Ectodermal cell (in vitro differentiated cells): ENCODE measurements around the gene STX18.

ENCODE experiments used
- H3K27ac ChIP-seq: 2 replicates; pipeline ENCODE4 v1.7.0; 2013; ENCODE audit warnings: mild to moderate bottlenecking, low read depth, low read length; ENCODE audit not compliant: insufficient read depth, poor library complexity, severe bottlenecking
- H3K27me3 ChIP-seq: 2 replicates; pipeline ENCODE4 v1.7.0; 2013; ENCODE audit warnings: mild to moderate bottlenecking, low read length; ENCODE audit not compliant: insufficient read depth, control insufficient read depth, poor library complexity, severe bottlenecking
- H3K36me3 ChIP-seq: one replicate; pipeline ENCODE4 v1.7.0; 2013; ENCODE audit warnings: low read length; ENCODE audit not compliant: control insufficient read depth, insufficient read depth
- H3K4me1 ChIP-seq: one replicate; pipeline ENCODE4 v1.7.0; 2013; ENCODE audit warnings: low read length; ENCODE audit not compliant: control insufficient read depth, insufficient read depth
- H3K4me3 ChIP-seq: 2 replicates; pipeline ENCODE4 v1.7.0; 2013; ENCODE audit warnings: low read depth, low read length, control low read depth; ENCODE audit not compliant: insufficient read depth
- H3K9me3 ChIP-seq: 2 replicates; pipeline ENCODE4 v1.7.0; 2013; ENCODE audit warnings: mild to moderate bottlenecking, low read length, moderate library complexity; ENCODE audit not compliant: control insufficient read depth
- WGBS, 2 experiments: methylation state at CpG; one replicate each; pipeline ENCODE4 v1.1.7; 2013; ENCODE audit warnings: missing lambda C conversion rate in 2 of 2; 5-methylcytosine and 5-hydroxymethylcytosine counted together

Gene STX18

DNA sequence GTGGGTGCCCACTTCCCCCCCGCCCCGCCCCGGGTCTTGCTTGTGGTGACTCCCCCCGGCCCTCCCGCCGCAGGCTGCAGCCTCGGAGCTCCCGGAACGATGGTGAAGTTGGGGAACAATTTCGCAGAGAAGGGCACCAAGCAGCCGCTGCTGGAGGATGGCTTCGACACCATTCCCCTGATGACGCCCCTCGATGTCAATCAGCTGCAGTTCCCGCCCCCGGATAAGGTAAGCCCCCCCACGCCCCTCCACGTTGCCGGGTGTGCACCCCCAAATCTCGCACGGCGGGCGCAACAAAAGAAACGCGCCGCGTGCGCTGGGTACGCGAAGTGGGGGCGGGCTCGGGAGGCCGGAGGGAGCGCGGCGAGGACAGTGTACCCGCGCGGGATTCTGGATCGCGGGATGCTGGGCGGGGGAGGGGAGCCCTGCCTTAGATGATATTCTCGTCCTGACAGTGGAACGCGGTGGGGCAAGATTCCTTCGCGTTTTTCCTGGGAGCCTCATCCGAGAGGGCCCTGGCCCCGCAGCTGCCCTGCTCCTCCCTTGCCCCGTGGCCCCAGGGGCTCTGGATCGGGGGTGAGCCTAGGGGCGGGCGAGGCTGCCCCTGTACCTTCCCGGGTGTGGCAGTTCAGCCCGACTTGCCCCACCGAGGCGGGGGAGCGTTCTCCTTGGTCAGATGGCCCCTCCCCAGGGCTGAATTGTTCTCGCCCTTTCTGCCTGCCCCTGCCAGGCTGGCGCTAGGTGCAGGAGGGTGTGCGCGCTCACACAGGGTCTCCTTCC lies 154.1 kb downstream of the STX18 start:
- Histone ChIP-seq H3K27me3 (peaks cover 76% of the 10 kb centered on the region), H3K27ac (no peak overlapping the region), H3K9me3 (no peaks in the 10 kb centered on the region), H3K36me3 (no peaks in the 10 kb centered on the region), H3K4me3 (peak overlapping the region; percentile 61), H3K4me1 (peaks cover 9% of the 10 kb centered on the region)
- WGBS, 2 experiments, result 3% methylated on average over 62 of the region's 62 CpGs

DNA sequence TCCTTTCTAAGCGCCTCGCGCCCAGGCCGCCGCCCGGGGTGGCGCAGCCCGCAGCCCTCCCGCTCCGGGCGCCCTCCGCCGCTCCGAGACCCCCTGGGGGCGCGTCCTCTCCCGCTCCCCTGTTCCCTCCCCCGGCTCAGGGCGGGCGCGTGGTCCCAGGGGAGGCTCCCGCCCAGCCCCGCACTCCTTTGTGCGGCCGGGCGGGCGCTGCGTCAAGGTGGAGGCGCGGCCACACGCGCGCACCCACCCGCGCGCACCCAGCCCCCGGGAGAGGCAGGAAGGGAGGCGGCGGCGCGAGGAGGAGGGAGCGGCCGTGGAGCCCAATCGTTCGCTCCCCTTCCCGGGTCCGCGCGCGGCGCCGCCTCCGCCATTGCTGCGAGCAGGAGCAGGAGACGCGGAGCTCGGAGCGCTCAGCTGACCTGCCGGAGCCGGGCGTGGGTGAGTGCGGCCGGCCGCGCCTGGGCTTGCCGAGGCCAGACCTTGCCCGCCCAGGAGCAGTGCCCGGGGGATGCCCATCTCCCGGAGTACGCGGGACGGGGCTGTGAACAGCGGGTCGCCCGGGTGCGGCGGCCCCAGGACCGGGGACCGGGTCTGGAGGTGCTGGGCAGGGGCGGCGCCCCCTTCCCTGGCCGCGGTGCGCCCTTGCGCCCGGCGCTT lies 155.0 kb downstream of the STX18 start, which contains the start of gene NSG1:
Gene NSG1 (plus strand): TSS at position 367 of the 657 bp plus-strand sequence. CDS start 528 bp downstream, outside the sequence.
- H3K36me3 ChIP-seq, result no peaks in the 10 kb centered on the region
- peaks cover 83% of the 10 kb centered on the region for H3K27me3 ChIP-seq
- peaks cover 9% of the 10 kb centered on the region for H3K4me1 ChIP-seq
- no peak within 1 kb of the TSS for H3K27ac ChIP-seq
- 0% methylated on average over 87 of the region's 87 CpGs for WGBS, 2 experiments
- H3K9me3 ChIP-seq, result no peaks in the 10 kb centered on the region
- peak within 1 kb of the TSS; percentile 61 for H3K4me3 ChIP-seq

DNA sequence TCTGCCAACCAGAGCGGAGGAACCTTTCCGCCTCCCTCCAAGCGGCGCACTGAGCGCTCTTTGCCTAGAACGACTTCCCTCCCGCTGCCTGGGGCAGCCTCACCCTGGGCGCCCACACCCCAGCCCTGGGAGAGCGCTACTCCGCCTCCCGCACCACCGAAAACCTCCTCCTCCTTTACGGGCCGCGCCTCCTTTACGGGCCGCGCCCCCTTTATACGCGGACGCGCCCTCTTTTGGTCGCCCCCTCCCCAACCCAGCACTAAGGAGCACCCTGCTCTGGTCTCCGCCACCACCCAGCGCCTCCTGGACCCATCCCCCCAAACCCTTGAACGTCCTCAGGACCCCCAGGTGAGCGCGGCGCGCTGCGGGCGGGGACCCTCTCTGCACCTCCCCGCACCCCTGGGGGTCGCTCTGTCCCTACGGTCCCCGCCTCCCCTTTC lies 155.5 kb downstream of the STX18 start:
- WGBS, 2 experiments, result 0 to 1% methylated on average over 36 of the region's 36 CpGs
- Histone ChIP-seq H3K27ac (no peak overlapping the region), H3K9me3 (no peaks in the 10 kb centered on the region), H3K4me1 (peaks cover 9% of the 10 kb centered on the region), H3K36me3 (no peaks in the 10 kb centered on the region), H3K4me3 (peak overlapping the region; percentile 61), H3K27me3 (peaks cover 83% of the 10 kb centered on the region)

DNA sequence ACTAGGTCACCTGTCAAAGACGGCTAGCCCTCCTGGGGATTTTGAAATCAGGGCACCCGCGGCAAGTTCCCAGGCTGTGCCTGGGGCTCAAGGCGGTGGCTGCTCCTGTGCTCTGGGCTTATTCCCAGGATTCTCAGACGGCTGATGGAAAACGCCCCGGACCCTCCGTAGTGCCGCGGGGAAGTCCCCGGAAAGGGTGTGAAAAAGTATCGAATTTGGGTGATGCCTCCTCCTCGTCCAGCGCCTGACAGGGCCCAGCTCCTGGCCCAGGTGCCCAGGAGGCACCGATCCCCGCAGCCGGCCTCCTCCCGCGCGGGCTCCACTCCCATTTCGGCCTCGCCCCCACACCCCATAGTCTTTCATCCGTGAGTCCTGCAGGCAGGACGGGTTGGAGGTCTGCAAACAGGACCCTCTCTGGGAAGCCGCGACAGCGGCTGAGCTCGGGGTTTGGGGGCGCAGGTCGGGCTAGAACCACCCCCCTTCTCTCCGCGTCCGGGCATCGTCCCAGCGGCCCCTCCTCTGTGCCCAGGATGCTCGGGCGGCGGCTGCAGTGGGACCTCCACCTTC lies 156.0 kb downstream of the STX18 start:
- no peaks in the 10 kb centered on the region for H3K36me3 ChIP-seq
- peaks cover 83% of the 10 kb centered on the region for H3K27me3 ChIP-seq
- no peak overlapping the region for H3K27ac ChIP-seq
- 7% methylated on average over 38 of the region's 38 CpGs for WGBS, 2 experiments
- H3K4me3 ChIP-seq, result peak overlapping the region; percentile 61
- H3K4me1 ChIP-seq, result peaks cover 9% of the 10 kb centered on the region
- H3K9me3 ChIP-seq, result no peaks in the 10 kb centered on the region

DNA sequence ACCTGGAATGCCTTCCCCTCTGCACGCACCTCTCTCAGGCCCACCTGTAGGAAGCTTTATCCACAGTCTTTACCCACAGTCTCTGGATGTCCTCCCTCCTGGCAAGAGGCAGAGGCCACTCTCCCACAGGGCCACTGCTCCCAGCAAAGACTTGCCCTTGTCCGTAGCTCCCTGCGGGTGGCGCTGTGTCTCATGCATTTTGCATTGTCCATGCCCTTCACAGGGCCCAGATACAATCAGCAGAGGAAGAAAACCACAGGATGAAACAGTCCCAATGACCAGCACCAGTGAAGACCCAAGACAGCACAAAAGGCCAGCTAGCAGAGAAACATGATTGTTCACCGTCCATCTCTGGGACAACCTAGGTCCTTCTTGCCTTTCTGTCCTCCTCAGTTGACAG lies 157.0 kb downstream of the STX18 start:
- peaks cover 9% of the 10 kb centered on the region for H3K4me1 ChIP-seq
- H3K27ac ChIP-seq, result no peak overlapping the region
- no peaks in the 10 kb centered on the region for H3K9me3 ChIP-seq
- WGBS, 2 experiments, result 36 to 40% methylated on average over 5 of the region's 5 CpGs
- H3K4me3 ChIP-seq, result no peak overlapping the region
- no peaks in the 10 kb centered on the region for H3K36me3 ChIP-seq
- H3K27me3 ChIP-seq, result peaks cover 76% of the 10 kb centered on the region

DNA sequence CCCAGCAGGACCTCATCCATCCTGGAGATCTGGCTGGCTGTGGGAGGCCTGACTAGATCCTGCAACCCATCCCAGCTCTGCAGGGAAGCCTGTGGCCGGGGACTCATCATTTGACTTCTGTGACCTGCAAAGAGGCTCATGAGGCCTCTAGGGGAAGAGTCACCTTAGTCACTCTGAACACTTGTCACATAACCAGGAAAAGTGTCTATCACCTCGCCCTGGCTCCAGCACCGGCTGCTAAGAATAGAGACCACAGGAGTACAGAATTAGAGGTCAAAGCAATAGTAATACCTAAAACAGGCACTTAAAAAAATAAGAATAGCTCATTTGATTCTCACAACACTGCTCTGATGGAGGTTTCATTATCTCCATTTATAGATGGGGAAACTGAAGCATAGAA lies 158.8 kb downstream of the STX18 start:
- H3K27me3 ChIP-seq, result peaks cover 59% of the 10 kb centered on the region
- 81 to 88% methylated on average over 3 of the region's 3 CpGs for WGBS, 2 experiments

DNA sequence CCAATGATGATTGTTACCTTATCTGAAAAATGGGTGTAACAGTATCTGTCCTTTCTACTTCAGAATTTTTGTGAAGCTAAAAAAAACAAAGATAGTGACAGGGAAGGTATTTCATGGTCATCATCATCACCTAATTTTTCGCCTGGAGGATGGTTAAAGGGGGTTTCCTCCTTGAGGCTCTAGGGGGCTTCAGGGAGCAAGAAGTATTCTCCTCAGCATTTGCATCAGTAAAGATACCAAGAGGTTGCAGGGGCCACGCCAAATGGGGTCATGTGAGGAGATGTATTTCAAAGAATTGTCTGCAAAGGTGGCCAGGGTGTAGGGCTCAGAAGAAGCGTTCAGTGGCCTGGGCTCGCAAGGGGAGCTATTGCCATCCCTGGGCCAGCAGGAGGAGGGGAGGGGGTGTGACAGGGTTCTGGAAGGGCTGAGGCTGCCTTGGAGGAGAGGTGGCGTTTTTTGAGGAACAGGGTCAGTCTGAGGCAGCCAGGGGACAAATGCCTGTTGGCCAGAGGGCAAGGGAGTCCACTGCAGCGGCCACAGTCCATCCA lies 162.2 kb downstream of the STX18 start:
- Histone ChIP-seq H3K27ac (no peak overlapping the region), H3K36me3 (no peaks in the 10 kb centered on the region), H3K9me3 (no peaks in the 10 kb centered on the region), H3K27me3 (peaks cover 24% of the 10 kb centered on the region), H3K4me3 (no peak overlapping the region), H3K4me1 (no peaks in the 10 kb centered on the region)
- WGBS, 2 experiments, result 57 to 66% methylated on average over 6 of the region's 6 CpGs

More for the DNA sequence above, 158.8 kb downstream of the STX18 start:
- Histone ChIP-seq H3K36me3 (no peaks in the 10 kb centered on the region), H3K4me3 (no peak overlapping the region), H3K4me1 (peaks cover 6% of the 10 kb centered on the region), H3K9me3 (no peaks in the 10 kb centered on the region), H3K27ac (no peak overlapping the region)

DNA sequence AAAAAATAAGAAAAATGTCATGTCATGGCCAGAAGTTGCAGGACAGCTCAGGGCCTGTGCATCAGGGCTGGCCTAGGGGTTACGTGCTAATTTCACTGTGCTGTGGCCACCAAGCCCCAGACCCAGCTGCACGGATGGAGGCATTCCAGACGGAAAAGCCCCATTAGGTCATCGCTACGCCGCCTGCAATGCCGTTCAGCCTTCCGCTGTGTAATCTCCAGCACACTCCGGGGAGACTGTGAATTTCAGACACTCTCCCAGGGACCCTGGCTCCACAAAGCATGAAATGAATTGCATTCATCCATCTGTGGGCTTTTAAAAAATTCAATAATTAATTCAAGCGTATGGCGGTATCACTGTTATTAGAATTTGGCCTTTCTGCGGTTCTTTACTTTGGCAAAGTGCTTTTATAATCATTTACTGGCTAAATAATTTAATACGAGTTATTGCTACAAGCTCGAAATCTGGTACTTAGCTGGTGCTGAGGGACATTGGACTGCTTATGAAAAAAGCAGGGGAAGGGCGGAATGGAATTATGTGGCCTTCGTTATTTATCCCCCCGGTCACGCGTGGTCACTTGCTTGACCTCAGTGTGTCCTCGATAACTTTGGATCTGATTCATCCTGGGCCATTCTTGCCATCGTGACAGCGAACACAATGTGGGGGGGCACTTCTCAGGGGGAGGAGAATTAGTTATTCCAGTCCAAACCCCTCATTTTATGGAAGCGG lies 164.0 kb downstream of the STX18 start:
- H3K27ac ChIP-seq, result no peak overlapping the region
- WGBS, 2 experiments, result 94% methylated on average over 23 of the region's 23 CpGs

DNA sequence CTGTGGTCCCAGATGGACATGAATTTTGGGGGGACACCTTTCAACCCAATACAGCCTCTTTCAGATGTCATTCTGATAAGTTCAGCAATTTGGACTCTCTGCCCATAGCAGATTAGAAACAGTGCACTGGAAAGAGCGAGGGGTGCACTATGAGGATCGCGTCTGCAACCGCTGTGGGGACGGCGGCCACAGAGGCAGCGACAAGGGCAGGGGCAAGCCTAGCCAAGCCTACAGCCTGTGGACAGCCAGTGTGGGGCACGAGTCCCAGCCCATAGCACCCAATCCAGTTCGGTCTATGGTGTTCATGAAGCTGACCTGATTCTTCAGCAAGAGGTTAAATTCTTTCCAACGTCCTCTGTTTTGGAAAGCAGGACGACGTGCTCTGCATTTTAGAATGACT lies 164.7 kb downstream of the STX18 start:
- H3K27ac ChIP-seq, result no peak overlapping the region
- no peak overlapping the region for H3K4me3 ChIP-seq
- no peaks in the 10 kb centered on the region for H3K36me3 ChIP-seq
- H3K9me3 ChIP-seq, result no peaks in the 10 kb centered on the region
- H3K4me1 ChIP-seq, result no peaks in the 10 kb centered on the region
- peaks cover 1% of the 10 kb centered on the region for H3K27me3 ChIP-seq
- 94 to 96% methylated on average over 12 of the region's 12 CpGs for WGBS, 2 experiments

More for the DNA sequence above, 164.0 kb downstream of the STX18 start:
- no peaks in the 10 kb centered on the region for H3K9me3 ChIP-seq
- no peaks in the 10 kb centered on the region for H3K4me1 ChIP-seq
- H3K4me3 ChIP-seq, result no peak overlapping the region
- peaks cover 9% of the 10 kb centered on the region for H3K27me3 ChIP-seq
- H3K36me3 ChIP-seq, result no peaks in the 10 kb centered on the region
